ENCODE measurements around the gene SERPINI1. TPM values are rescaled to one million over a fixed set of nuclear protein-coding genes. Genes with fewer than 3 reads are reported as not detected.

Gene SERPINI1
- total RNA-seq, 1 donor from 2014 or later = 1.9 TPM

GRCh38 chr3:167705840-167706239 lies 29.7 kb upstream of the SERPINI1 start:
- no peak for DNase-seq (ENCODE audit: low read depth)
- Histone ChIP-seq H3K36me3 (ENCODE audit: control insufficient read depth, insufficient read depth, low read length) (peaks cover 1% of the 10 kb centered on the region), H3K4me3 (ENCODE audit: low read depth, low read length) (no peak overlapping the region), H3K27me3 (ENCODE audit: control insufficient read depth, insufficient read depth, low read length) (no peaks in the 10 kb centered on the region)
- no peak for TF ChIP-seq CTCF (IDR thresholded peaks at IDR 0.05; ENCODE audit: insufficient read depth, low read length, poor library complexity, severe bottlenecking)

- TF ChIP-seq CTCF (IDR thresholded peaks at IDR 0.05; ENCODE audit: insufficient read depth, low read length, poor library complexity, severe bottlenecking) = no peak
- no peak overlapping the region for H3K4me3 ChIP-seq (ENCODE audit: low read depth, low read length)
- no peaks in the 10 kb centered on the region for H3K27me3 ChIP-seq (ENCODE audit: control insufficient read depth, insufficient read depth, low read length)
- DNase-seq (ENCODE audit: low read depth) = no peak
- H3K36me3 ChIP-seq (ENCODE audit: control insufficient read depth, insufficient read depth, low read length) = peaks cover 1% of the 10 kb centered on the region
These were observed 25.8 kb upstream of the SERPINI1 start for GRCh38 chr3:167709690-167710089.

GRCh38 chr3:167710552-167710951 lies 25.0 kb upstream of the SERPINI1 start:
- peaks cover 1% of the 10 kb centered on the region for H3K36me3 ChIP-seq (ENCODE audit: control insufficient read depth, insufficient read depth, low read length)
- H3K4me3 ChIP-seq (ENCODE audit: low read depth, low read length) = no peak overlapping the region
- DNase-seq (ENCODE audit: low read depth) = no peak
- no peaks in the 10 kb centered on the region for H3K27me3 ChIP-seq (ENCODE audit: control insufficient read depth, insufficient read depth, low read length)
- no peak for TF ChIP-seq CTCF (IDR thresholded peaks at IDR 0.05; ENCODE audit: insufficient read depth, low read length, poor library complexity, severe bottlenecking)

- TF ChIP-seq CTCF (IDR thresholded peaks at IDR 0.05; ENCODE audit: insufficient read depth, low read length, poor library complexity, severe bottlenecking) = no peak
These were observed 24.1 kb upstream of the SERPINI1 start for GRCh38 chr3:167711439-167711838.

GRCh38 chr3:167712445-167712844 lies 23.1 kb upstream of the SERPINI1 start:
- no peak overlapping the region for H3K4me3 ChIP-seq (ENCODE audit: low read depth, low read length)
- TF ChIP-seq CTCF (IDR thresholded peaks at IDR 0.05; ENCODE audit: insufficient read depth, low read length, poor library complexity, severe bottlenecking) = no peak
- peaks cover 1% of the 10 kb centered on the region for H3K36me3 ChIP-seq (ENCODE audit: control insufficient read depth, insufficient read depth, low read length)
- H3K27me3 ChIP-seq (ENCODE audit: control insufficient read depth, insufficient read depth, low read length) = no peaks in the 10 kb centered on the region
- DNase-seq (ENCODE audit: low read depth) = no peak

More at GRCh38 chr3:167711439-167711838, 24.1 kb upstream of the SERPINI1 start:
- Histone ChIP-seq H3K36me3 (ENCODE audit: control insufficient read depth, insufficient read depth, low read length) (peaks cover 1% of the 10 kb centered on the region), H3K27me3 (ENCODE audit: control insufficient read depth, insufficient read depth, low read length) (no peaks in the 10 kb centered on the region), H3K4me3 (ENCODE audit: low read depth, low read length) (no peak overlapping the region)
- no peak for DNase-seq (ENCODE audit: low read depth)

GRCh38 chr3:167714871-167715270 lies 20.6 kb upstream of the SERPINI1 start:
- no peak for TF ChIP-seq CTCF (IDR thresholded peaks at IDR 0.05; ENCODE audit: insufficient read depth, low read length, poor library complexity, severe bottlenecking)
- Histone ChIP-seq H3K36me3 (ENCODE audit: control insufficient read depth, insufficient read depth, low read length) (no peaks in the 10 kb centered on the region), H3K4me3 (ENCODE audit: low read depth, low read length) (no peak overlapping the region), H3K27me3 (ENCODE audit: control insufficient read depth, insufficient read depth, low read length) (no peaks in the 10 kb centered on the region)
- no peak for DNase-seq (ENCODE audit: low read depth)

Data from kidney epithelial cell (primary cell).